Nephron progenitor cell (in vitro differentiated cells): Measurements from ENCODE around the gene CALM1.

ENCODE experiments used
- DNase-seq: peaks from one replicate; pipeline ENCODE4 v3.0.0; 2021
- H3K27ac Mint-ChIP-seq: 2 replicates; pipeline ENCODE4 v1.8.0; 2021; ENCODE audit warnings: mild to moderate bottlenecking, moderate library complexity, mixed read lengths
- H3K27me3 Mint-ChIP-seq: 2 replicates; pipeline ENCODE4 v1.8.0; 2021; ENCODE audit warnings: mild to moderate bottlenecking, low read depth, mixed read lengths; ENCODE audit not compliant: poor library complexity
- H3K36me3 Mint-ChIP-seq: 2 replicates; pipeline ENCODE4 v1.8.0; 2021; ENCODE audit warnings: low read depth, mixed read lengths
- H3K4me1 Mint-ChIP-seq: 2 replicates; pipeline ENCODE4 v1.8.0; 2021; ENCODE audit warnings: mixed read lengths
- H3K4me3 Mint-ChIP-seq: 2 replicates; pipeline ENCODE4 v1.8.0; 2021; ENCODE audit warnings: mild to moderate bottlenecking, moderate library complexity, mixed read lengths
- H3K9me3 Mint-ChIP-seq: 2 replicates; pipeline ENCODE4 v1.8.0; 2021; ENCODE audit warnings: mild to moderate bottlenecking, moderate library complexity, mixed read lengths
- TF ChIP-seq, protein P1 (sequence below): fragments of 200-600 bp; sonication (generic); IDR thresholded peaks from 2 replicates; pipeline ENCODE4 v1.5.0; 2021; ENCODE audit warnings: antibody characterized with exemption

Gene CALM1

DNA sequence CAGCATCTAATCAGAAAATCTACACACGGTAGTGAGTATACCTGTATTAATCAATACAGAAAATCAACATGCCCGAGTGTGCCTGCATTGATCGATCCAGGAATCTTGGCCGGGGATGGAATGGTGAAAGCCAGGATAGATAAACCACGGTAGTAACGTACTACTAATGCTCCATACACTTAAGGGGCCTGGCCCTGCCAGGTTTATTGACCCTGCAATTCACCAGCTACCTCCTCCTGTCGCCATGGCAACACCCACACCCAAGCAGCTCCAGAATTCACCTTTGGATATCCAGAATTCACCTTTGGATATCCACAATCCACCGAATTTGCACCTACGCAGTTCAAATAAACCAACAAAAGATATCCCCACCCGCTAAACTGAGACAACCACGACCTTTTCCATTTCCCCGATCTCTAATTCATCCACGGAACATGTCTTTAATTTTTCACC lies 14.8 kb upstream of the CALM1 start:
- H3K4me3 Mint-ChIP-seq = no peak overlapping the region
- no peaks in the 10 kb centered on the region for H3K36me3 Mint-ChIP-seq
- no peak overlapping the region for H3K27ac Mint-ChIP-seq
- no peaks in the 10 kb centered on the region for H3K9me3 Mint-ChIP-seq
- peak; percentile 35 for DNase-seq
- H3K4me1 Mint-ChIP-seq = peaks cover 13% of the 10 kb centered on the region
- TF ChIP-seq, protein P1, sequence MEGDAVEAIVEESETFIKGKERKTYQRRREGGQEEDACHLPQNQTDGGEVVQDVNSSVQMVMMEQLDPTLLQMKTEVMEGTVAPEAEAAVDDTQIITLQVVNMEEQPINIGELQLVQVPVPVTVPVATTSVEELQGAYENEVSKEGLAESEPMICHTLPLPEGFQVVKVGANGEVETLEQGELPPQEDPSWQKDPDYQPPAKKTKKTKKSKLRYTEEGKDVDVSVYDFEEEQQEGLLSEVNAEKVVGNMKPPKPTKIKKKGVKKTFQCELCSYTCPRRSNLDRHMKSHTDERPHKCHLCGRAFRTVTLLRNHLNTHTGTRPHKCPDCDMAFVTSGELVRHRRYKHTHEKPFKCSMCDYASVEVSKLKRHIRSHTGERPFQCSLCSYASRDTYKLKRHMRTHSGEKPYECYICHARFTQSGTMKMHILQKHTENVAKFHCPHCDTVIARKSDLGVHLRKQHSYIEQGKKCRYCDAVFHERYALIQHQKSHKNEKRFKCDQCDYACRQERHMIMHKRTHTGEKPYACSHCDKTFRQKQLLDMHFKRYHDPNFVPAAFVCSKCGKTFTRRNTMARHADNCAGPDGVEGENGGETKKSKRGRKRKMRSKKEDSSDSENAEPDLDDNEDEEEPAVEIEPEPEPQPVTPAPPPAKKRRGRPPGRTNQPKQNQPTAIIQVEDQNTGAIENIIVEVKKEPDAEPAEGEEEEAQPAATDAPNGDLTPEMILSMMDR = no peak
- H3K27me3 Mint-ChIP-seq = peaks cover 6% of the 10 kb centered on the region

DNA sequence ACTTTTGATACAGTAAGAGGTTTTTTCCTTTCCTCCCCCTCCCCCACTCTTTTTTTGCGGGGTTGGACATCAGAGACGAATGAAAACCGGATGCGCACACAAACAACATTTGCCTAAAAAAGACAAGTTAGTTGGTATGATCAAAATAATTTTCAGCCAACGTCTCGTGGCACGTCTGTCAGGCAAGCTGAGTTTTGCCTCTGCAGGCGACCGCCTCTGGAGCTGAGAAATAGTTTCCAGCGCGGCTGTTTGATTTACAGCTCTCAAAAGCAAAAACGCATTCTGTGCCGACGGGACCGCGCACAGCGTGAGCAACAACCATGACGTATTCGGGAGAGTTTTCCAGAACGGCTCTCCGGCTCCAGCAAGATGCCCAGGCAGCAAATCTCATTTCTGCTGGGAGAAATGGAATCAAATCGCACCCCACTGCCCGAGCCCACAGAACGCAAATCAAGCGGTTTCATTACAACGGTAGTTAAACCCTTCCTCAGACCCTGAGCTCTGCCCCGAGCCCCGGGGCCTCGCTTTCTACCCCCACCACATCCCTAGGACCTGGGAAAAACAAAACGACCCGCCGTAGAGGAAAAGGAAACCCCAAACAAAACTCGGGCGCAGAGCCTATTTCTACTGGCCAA lies 14.2 kb upstream of the CALM1 start:
- H3K36me3 Mint-ChIP-seq = no peaks in the 10 kb centered on the region
- DNase-seq = peak; percentile 58
- peaks cover 6% of the 10 kb centered on the region for H3K27me3 Mint-ChIP-seq

DNA sequence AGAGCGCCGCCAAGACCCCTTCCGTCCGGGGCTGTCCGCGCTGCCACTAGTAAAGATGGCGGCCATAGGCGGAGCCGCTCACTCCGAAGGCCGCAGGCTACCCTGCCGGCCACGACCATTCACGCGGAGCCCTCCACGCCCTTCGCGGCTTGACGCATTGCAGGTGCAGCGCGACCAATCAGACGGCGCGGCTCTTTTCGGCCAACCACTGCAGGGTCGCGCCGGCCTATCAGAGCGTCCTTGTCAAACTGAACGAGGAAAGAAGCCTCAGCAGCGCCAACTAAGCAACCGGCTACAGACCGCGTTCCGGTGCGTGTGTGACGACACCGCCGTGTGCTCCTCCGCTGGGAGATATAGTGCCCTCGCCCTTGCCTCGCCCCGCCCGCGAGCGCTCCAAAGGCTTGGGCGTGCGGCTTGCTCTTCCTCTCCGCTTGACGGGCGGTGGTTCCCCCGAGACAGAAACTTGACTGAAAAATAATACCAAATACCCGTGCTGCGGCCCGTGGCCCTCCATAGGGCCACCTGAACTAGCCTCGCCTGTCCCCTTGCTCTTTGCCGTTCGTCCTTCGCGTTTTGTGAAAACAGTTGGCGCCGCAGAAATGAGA lies 13.6 kb upstream of the CALM1 start:
- Mint-ChIP-seq H3K27ac (no peak overlapping the region), H3K27me3 (peaks cover 6% of the 10 kb centered on the region), H3K4me1 (peaks cover 18% of the 10 kb centered on the region), H3K9me3 (no peaks in the 10 kb centered on the region), H3K4me3 (no peak overlapping the region), H3K36me3 (no peaks in the 10 kb centered on the region)
- DNase-seq = peak; percentile 97
- TF ChIP-seq, protein P1 = no peak

More for the DNA sequence above, 14.2 kb upstream of the CALM1 start:
- TF ChIP-seq, protein P1 = no peak
- H3K4me3 Mint-ChIP-seq = no peak overlapping the region
- H3K9me3 Mint-ChIP-seq = no peaks in the 10 kb centered on the region
- H3K27ac Mint-ChIP-seq = no peak overlapping the region
- H3K4me1 Mint-ChIP-seq = peaks cover 13% of the 10 kb centered on the region

DNA sequence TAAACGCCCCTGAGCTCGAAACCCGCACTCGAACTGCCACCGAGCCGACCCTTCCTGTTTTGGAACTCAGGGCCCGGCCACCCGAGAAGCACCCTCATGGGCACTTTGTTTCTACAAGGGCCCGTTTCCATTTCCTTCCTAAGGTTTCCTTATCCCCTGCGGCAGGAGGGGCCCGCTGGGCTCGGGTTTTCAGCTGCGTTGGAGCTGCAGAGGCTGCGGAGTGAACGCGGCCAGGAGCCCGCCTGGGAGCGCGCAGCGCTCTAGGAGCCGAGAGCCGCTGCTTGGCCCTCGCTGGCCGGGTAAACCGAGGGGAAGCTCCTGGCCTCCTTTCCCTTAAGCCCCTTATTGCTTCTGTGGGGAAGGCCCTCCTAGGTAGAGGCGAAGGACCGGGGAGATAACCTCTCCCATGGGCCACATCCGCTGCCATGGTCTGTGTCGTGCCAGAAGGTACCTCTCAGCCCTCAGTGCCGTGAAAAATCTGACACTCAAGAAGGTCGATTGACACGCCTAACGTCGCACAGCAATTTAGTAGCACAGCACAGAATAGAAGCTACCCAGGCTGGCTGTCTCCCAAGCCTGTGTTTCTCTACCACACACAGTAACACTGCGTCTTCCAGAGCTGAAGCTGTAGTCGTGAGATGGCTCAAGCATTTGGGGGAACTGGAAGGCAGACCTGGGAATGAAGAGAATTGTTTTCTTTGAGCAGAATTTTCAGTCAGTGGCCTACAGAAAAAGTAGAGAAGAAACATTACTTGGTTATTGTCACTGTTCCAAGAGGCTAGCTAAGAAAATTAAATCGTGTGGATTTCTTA lies 12.9 kb upstream of the CALM1 start:
- H3K4me1 Mint-ChIP-seq = peaks cover 22% of the 10 kb centered on the region
- peak; percentile 66 for DNase-seq
- no peak overlapping the region for H3K4me3 Mint-ChIP-seq
- H3K9me3 Mint-ChIP-seq = no peaks in the 10 kb centered on the region
- TF ChIP-seq, protein P1 = no peak
- peaks cover 5% of the 10 kb centered on the region for H3K27me3 Mint-ChIP-seq
- H3K27ac Mint-ChIP-seq = no peak overlapping the region
- H3K36me3 Mint-ChIP-seq = no peaks in the 10 kb centered on the region

DNA sequence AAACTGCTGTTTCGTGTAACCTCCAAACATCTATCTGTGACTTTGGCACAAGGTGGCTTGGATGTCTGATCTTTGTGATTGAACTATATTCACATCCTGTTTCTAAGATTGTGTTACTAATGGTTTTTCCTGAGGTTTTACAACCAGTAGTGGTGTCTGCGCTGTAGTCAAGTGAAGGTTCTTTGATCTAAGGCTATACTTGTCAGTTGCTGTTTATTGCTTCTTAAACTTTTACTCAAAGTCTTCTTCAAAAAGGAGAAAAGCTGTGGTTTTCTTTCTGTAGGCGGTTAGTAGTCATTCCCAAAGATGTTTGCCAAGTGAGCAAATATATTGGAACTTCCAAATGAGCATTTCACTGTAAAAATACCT lies 12.3 kb upstream of the CALM1 start:
- Mint-ChIP-seq H3K4me3 (no peak overlapping the region), H3K4me1 (peaks cover 16% of the 10 kb centered on the region), H3K27ac (no peak overlapping the region), H3K36me3 (no peaks in the 10 kb centered on the region), H3K9me3 (no peaks in the 10 kb centered on the region), H3K27me3 (no peaks in the 10 kb centered on the region)
- TF ChIP-seq, protein P1 = no peak
- no peak for DNase-seq
